K562 (cell line): ENCODE results near the gene PTPRG. TPM values are rescaled to one million over a fixed set of nuclear protein-coding genes. Genes with fewer than 3 reads are reported as not detected.

Source experiments
- ATAC-seq: fragments of 200-7000 bp; cut with Tn5 transposase; 3 replicates; pipeline ENCODE4 v1.9.1; 2020; ENCODE audit warnings: moderate library complexity
- BruUV-seq: library from RNA; stranded (reverse); fragments of 400-500 nt; replicated peaks from 2 replicates; lab custom pipeline; 2021; lab: Mats Ljungman, UMichigan
- CTCF ChIA-PET: fragments of 300-600 bp; formaldehyde crosslinking; extraction: SDS; loops from one replicate; lab custom pipeline; 2021; ENCODE audit warnings: low intra/inter-chr PET ratio; lab: Yijun Ruan, JAX
- POLR2A ChIA-PET: fragments of 300-600, 350-650 bp; sonication (Branson Sonifier 250); formaldehyde crosslinking; extraction: SDS; loops from one replicate; lab custom pipeline; 2021; ENCODE audit warnings: antibody characterized with exemption, inconsistent platforms; lab: Yijun Ruan, JAX
- DNase-seq, 4 experiments: peaks; one replicate each; pipeline versions ENCODE4 v3.0.0 to v3.0.0-alpha.2; 2011 to 2018; ENCODE audit warnings: low spot score in 3 of 4, mixed read lengths in 3 of 4; ENCODE audit errors: extremely low read depth in 1 of 4
- FAIRE-seq: peaks from 2 replicates; lab custom pipeline; 2011; peaks lifted over from hg19 to GRCh38; lab: Jason Lieb, UNC
- H2AFZ ChIP-seq: 2 replicates; pipeline ENCODE4 v1.6.0; 2011; ENCODE audit warnings: low read depth, low read length, control low read depth, inconsistent platforms
- H3K27ac ChIP-seq: fragments of 200-600 bp; 3 replicates; pipeline ENCODE4 v1.8.0; 2011; ENCODE audit warnings: low read depth, mild to moderate bottlenecking, control low read depth, inconsistent platforms, low read length, moderate library complexity, mixed read lengths; ENCODE audit errors: extremely low read depth
- H3K27me3 ChIP-seq, 2 experiments: fragments of 300-600 bp in 1 of 2; 2 replicates in 1 of 2; 3 replicates in 1 of 2; pipeline versions ENCODE4 v1.6.0 to v1.8.0; 2011; ENCODE audit warnings: inconsistent platforms in 2 of 2, low read length in 2 of 2, mild to moderate bottlenecking in 1 of 2, mixed read lengths in 1 of 2, moderate library complexity in 1 of 2; ENCODE audit not compliant: control insufficient read depth in 2 of 2, insufficient read depth in 2 of 2
- H3K36me3 ChIP-seq: fragments of 300-600 bp; 3 replicates; pipeline ENCODE4 v1.8.0; 2011; ENCODE audit warnings: mild to moderate bottlenecking, low read length, inconsistent platforms; ENCODE audit not compliant: control insufficient read depth, insufficient read depth
- H3K4me1 ChIP-seq, 2 experiments: fragments of 200-600 bp in 1 of 2; replicated peaks in 1 of 2; 2 replicates in 1 of 2; 3 replicates in 1 of 2; pipeline versions ENCODE4 v1.5.1 to v1.8.0; 2011; ENCODE audit warnings: inconsistent platforms in 2 of 2, low read length in 2 of 2, mild to moderate bottlenecking in 1 of 2, mixed read lengths in 1 of 2, moderate library complexity in 1 of 2; ENCODE audit not compliant: control insufficient read depth in 2 of 2, insufficient read depth in 2 of 2
- H3K4me2 ChIP-seq: 2 replicates; pipeline ENCODE4 v1.6.1; 2011; ENCODE audit warnings: low read length, control low read depth, inconsistent platforms, mixed read lengths; ENCODE audit not compliant: insufficient read depth
- H3K4me3 ChIP-seq: fragments of 200-600 bp; sonication (generic), shearing (Covaris generic); 2 replicates; pipeline ENCODE4 v1.5.1; 2016; ENCODE audit warnings: control low read depth, inconsistent platforms
- H3K79me2 ChIP-seq: fragments of 200-600 bp; 3 replicates; pipeline ENCODE4 v1.8.0; 2011; ENCODE audit warnings: low read length, inconsistent platforms; ENCODE audit not compliant: control insufficient read depth, insufficient read depth
- H3K9ac ChIP-seq, 2 experiments: 2 replicates each; pipeline versions ENCODE4 v1.6.0 to v1.6.1; 2011; ENCODE audit warnings: low read depth in 2 of 2, low read length in 2 of 2, control low read depth in 1 of 2, inconsistent platforms in 1 of 2, mild to moderate bottlenecking in 1 of 2, mixed read lengths in 1 of 2; ENCODE audit not compliant: insufficient read depth in 1 of 2
- H3K9me1 ChIP-seq: one replicate; pipeline ENCODE4 v1.6.0; 2011; ENCODE audit warnings: inconsistent platforms, mild to moderate bottlenecking, low read length, moderate library complexity; ENCODE audit not compliant: control insufficient read depth, insufficient read depth
- H3K9me3 ChIP-seq: replicated peaks from 2 replicates; pipeline ENCODE4 v1.5.1; 2011; ENCODE audit warnings: low read depth, low read length, inconsistent platforms; ENCODE audit not compliant: control insufficient read depth, insufficient read depth
- H4K20me1 ChIP-seq: replicated peaks from 2 replicates; pipeline ENCODE4 v1.6.1; 2011; ENCODE audit warnings: low read length, inconsistent platforms, mixed read lengths; ENCODE audit not compliant: control insufficient read depth, insufficient read depth
- ARNT ChIP-seq, 2 experiments: fragments of 450-650 bp; IDR thresholded peaks; 2 replicates each; pipeline ENCODE4 v1.6.1; 2016; ENCODE audit warnings: mild to moderate bottlenecking in 1 of 2
- ATF7 ChIP-seq: fragments of 450-650 bp; IDR thresholded peaks from 2 replicates; pipeline ENCODE4 v1.7.1; 2014; ENCODE audit warnings: mild to moderate bottlenecking, moderate library complexity
- CHD2 ChIP-seq: IDR thresholded peaks from 2 replicates; pipeline ENCODE4 v1.6.1; 2011; ENCODE audit warnings: low read depth, low read length
- ELF4 ChIP-seq: fragments of 450-650 bp; formaldehyde crosslinking; IDR thresholded peaks from 2 replicates; pipeline ENCODE4 v1.4.0; 2022; ENCODE audit warnings: missing genetic modification characterization
- HNRNPL ChIP-seq: fragments of 200-400 bp; formaldehyde crosslinking; IDR thresholded peaks from 2 replicates; pipeline ENCODE4 v1.6.1; 2017; ENCODE audit warnings: low read depth, mild to moderate bottlenecking, low read length
- PHF21A ChIP-seq: fragments of 450-650 bp; IDR thresholded peaks from 2 replicates; pipeline ENCODE4 v1.6.1; 2017; ENCODE audit warnings: low read depth, borderline replicate concordance
- PKNOX1 ChIP-seq: fragments of 450-650 bp; IDR thresholded peaks from 2 replicates; pipeline ENCODE4 v1.6.1; 2016
- WGBS: fragments of 100-300 bp; shearing (Covaris generic); methylation state at CpG from one replicate; pipeline ENCODE4 v1.1.6; 2016; ENCODE audit warnings: low coverage, mixed read lengths; ENCODE audit not compliant: insufficient coverage; ENCODE audit errors: missing lambda C conversion rate; 5-methylcytosine and 5-hydroxymethylcytosine counted together
- in situ Hi-C: fragments of 300-500 bp; cut with MboI; formaldehyde crosslinking; loops from 4 replicates; pipeline ENCODE4 v1.15.0; 2018; ENCODE audit warnings: inconsistent platforms, mixed read lengths
- intact Hi-C: fragments of 100-400 bp; cut with micrococcal nuclease; formaldehyde crosslinking; loops from 2 replicates; pipeline ENCODE4 v1.14.2; 2022
- polyA plus RNA-seq, 8 experiments: library from polyadenylated mRNA; depleted of rRNA in 4 of 8; stranded (reverse) in 5 of 8; unstranded in 3 of 8; fragments of >200 nt; fragmentation: Nextera tagmentation in 2 of 8; fragmentation: Illumina TruSeq in 1 of 8; extraction: Ambion mirVana in 2 of 8; extraction: Trizol in 1 of 8; gene quantifications; 2 replicates each; pipeline versions ENCODE4 v1.2.1 to v1.2.3, GENCODE V29; 2011 to 2014; ENCODE audit warnings: inconsistent platforms in 1 of 8, missing spikeins in 1 of 8
- total RNA-seq, 7 experiments: library from RNA; depleted of rRNA in 6 of 7; stranded (reverse); fragments of >200 nt in 6 of 7; fragmentation: Illumina TruSeq in 2 of 7; extraction: Trizol in 2 of 7; gene quantifications; 2 replicates each; pipeline versions ENCODE4 v1.2.1 to v1.2.3, GENCODE V29; 2011 to 2021; ENCODE audit warnings: low replicate concordance in 1 of 7

PTPRG gene
- total and polyA plus RNA-seq, 9 of the 15 experiments (the other 6 are each of a cell fraction or from before 2014, with no cell fraction given), result 0.16 TPM; not detected in 8

- Histone ChIP-seq H3K27ac (no peak overlapping the region), H3K4me2 (no peak overlapping the region), H3K4me3 (no peak overlapping the region), H4K20me1 (no peaks in the 10 kb centered on the region), H3K9me1 (no peaks in the 10 kb centered on the region), H3K27me3 (no peaks in the 10 kb centered on the region), H3K4me1 (no peaks in the 10 kb centered on the region), H3K9me3 (no peaks in the 10 kb centered on the region), H2AFZ (no peak overlapping the region), H3K36me3 (no peaks in the 10 kb centered on the region), H3K79me2 (no peaks in the 10 kb centered on the region), H3K9ac (no peak overlapping the region)
- ChIA-PET CTCF (no interaction called here), POLR2A (no interaction called here)
- WGBS, result 0% methylated on average over 7 of the region's 7 CpGs
- intact Hi-C loops, result no loop called here
- BruUV-seq, result no TSS peak
- FAIRE-seq (no peak), ATAC-seq (no peak), DNase-seq (no peak)
- in situ Hi-C loops, result no loop called here
- TF ChIP-seq ATF7 (no peak), HNRNPL (no peak), PHF21A (no peak)
These were observed 180.6 kb downstream of the PTPRG start for GRCh38 chr3:61742006-61742405.

GRCh38 chr3:61743067-61743466 is 181.7 kb downstream of the PTPRG start:
- no peak for FAIRE-seq
- Histone ChIP-seq H3K9me1 (no peaks in the 10 kb centered on the region), H3K79me2 (no peaks in the 10 kb centered on the region), H4K20me1 (no peaks in the 10 kb centered on the region), H3K9ac (no peak overlapping the region), H3K27ac (no peak overlapping the region), H3K9me3 (no peaks in the 10 kb centered on the region), H2AFZ (no peak overlapping the region), H3K36me3 (no peaks in the 10 kb centered on the region), H3K4me1 (no peaks in the 10 kb centered on the region), H3K4me3 (no peak overlapping the region), H3K4me2 (no peak overlapping the region), H3K27me3 (no peaks in the 10 kb centered on the region)
- in situ Hi-C loops, result no loop called here
- BruUV-seq, result no TSS peak
- intact Hi-C loops, result no loop called here
- 3% methylated on average over 4 of the region's 11 CpGs for WGBS
- CTCF ChIA-PET, result no interaction called here
- no peak for TF ChIP-seq CHD2
- TF ChIP-seq ELF4 (CRISPR knock-in tag), result no peak
- 0 out of 2 replicates have a peak, but pooled peaks have one; percentile 5 for TF ChIP-seq PKNOX1
- no peak for TF ChIP-seq ARNT (IDR thresholded peaks at IDR 0.05)
- ATAC-seq, result no peak
- POLR2A ChIA-PET, result no interaction called here
- DNase-seq, result no peak
